HFF-Myc (cell line): ENCODE data around the gene CAPN10.
A peak's percentile ranks its signal among the peaks of the same experiment; 100 is the strongest.
"Not testable (repeated sequence)": the region's sequence is repeated elsewhere in the genome, so short reads cannot be mapped to it uniquely, and the experiment has no call there.

Experiments
- DNase-seq: peaks from one replicate; pipeline ENCODE4 v3.0.0-alpha.2; 2011; ENCODE audit warnings: low read depth; ENCODE audit errors: extremely low read depth
- H3K4me3 ChIP-seq: replicated peaks from 2 replicates; pipeline ENCODE4 v1.5.1; 2011; ENCODE audit warnings: low read depth, mild to moderate bottlenecking, control low read depth, low read length
- CTCF ChIP-seq: IDR thresholded peaks from 2 replicates; pipeline ENCODE4 v1.5.1; 2012; ENCODE audit warnings: mild to moderate bottlenecking, low read depth, low read length, control low read depth; ENCODE audit errors: missing control alignments

CAPN10 gene

GRCh38 chr2:240586198-240586918 is at the start of gene CAPN10:
TSS of gene CAPN10 (plus strand) at chr2:240586734. CDS start at chr2:240586912, 178 bp downstream.
- TF ChIP-seq CTCF = no peak
- DNase-seq = peak; percentile 75
- peak within 1 kb of the TSS; percentile 98 for H3K4me3 ChIP-seq

- no peak for TF ChIP-seq CTCF
- no peak for DNase-seq
- no peak overlapping the region for H3K4me3 ChIP-seq
These were observed 48.3 kb upstream of the CAPN10 start for GRCh38 chr2:240538031-240538780.

- not testable (repeated sequence) for DNase-seq, H3K4me3 ChIP-seq
These were observed 47.4 kb upstream of the CAPN10 start for GRCh38 chr2:240539101-240539500.

GRCh38 chr2:240539906-240540305 is 46.6 kb upstream of the CAPN10 start:
- TF ChIP-seq CTCF = no peak
- DNase-seq = no peak
- H3K4me3 ChIP-seq = no peak overlapping the region

- no peak overlapping the region for H3K4me3 ChIP-seq
- TF ChIP-seq CTCF = no peak
- DNase-seq = no peak
These were observed 35.2 kb upstream of the CAPN10 start for GRCh38 chr2:240551288-240551687.

GRCh38 chr2:240551811-240552210 is 34.7 kb upstream of the CAPN10 start:
- H3K4me3 ChIP-seq = no peak overlapping the region

More at GRCh38 chr2:240551811-240552210, 34.7 kb upstream of the CAPN10 start:
- TF ChIP-seq CTCF = no peak
- no peak for DNase-seq
